Esophagus squamous epithelium (tissue), 5 donors: ENCODE results near the gene RPL13A. TPM values are rescaled to one million over a fixed set of nuclear protein-coding genes. Genes with fewer than 3 reads are reported as not detected.
A peak's percentile ranks its signal among the peaks of the same experiment; 100 is the strongest.

Source experiments
- DNase-seq: peaks from one replicate; lab custom pipeline; 2025; lab: John Stamatoyannopoulos, UW
- H3K27ac ChIP-seq, 4 donors: fragments of 200-600 bp; sonication (generic); one replicate each; pipeline ENCODE4 v1.5.1; 2016 to 2019; ENCODE audit warnings: mild to moderate bottlenecking in 1 of 4
- H3K27me3 ChIP-seq, 4 donors: fragments of 200-600 bp; sonication (generic); 1 replicate in 3 of 4; 2 replicates in 1 of 4; pipeline versions ENCODE4 v1.5.1 to v1.6.0; 2017 to 2021; ENCODE audit warnings: antibody characterized with exemption in 1 of 4
- H3K36me3 ChIP-seq, 3 donors: fragments of 200-600 bp; sonication (generic); one replicate each; pipeline ENCODE4 v1.5.1; 2016 to 2019
- H3K4me1 ChIP-seq, 3 donors: fragments of 200-600 bp; sonication (generic); one replicate each; pipeline ENCODE4 v1.5.1; 2017 to 2019
- H3K4me3 ChIP-seq, 4 donors: fragments of 200-600 bp; sonication (generic); 1 replicate in 3 of 4; 2 replicates in 1 of 4; pipeline ENCODE4 v1.5.1; 2016 to 2019; ENCODE audit warnings: mild to moderate bottlenecking in 2 of 4, moderate library complexity in 1 of 4
- H3K9me3 ChIP-seq, 3 donors: fragments of 200-600 bp; sonication (generic); one replicate each; pipeline ENCODE4 v1.5.1; 2016 to 2019
- CTCF ChIP-seq, 6 experiments: fragments of 450-650 bp in 4 of 6; fragments of 200-600 bp in 2 of 6; sonication (generic) in 2 of 6; IDR thresholded peaks; one replicate each; pipeline ENCODE4 v1.5.1; 2016 to 2019; ENCODE audit warnings: antibody characterized with exemption in 6 of 6, mild to moderate bottlenecking in 4 of 6, moderate library complexity in 4 of 6
- POLR2A ChIP-seq, 4 donors: fragments of 450-650 bp; IDR thresholded peaks; one replicate each; pipeline ENCODE4 v1.6.1; 2017; ENCODE audit warnings: antibody characterized with exemption in 4 of 4, mild to moderate bottlenecking in 4 of 4, moderate library complexity in 3 of 4
- WGBS, 2 donors: methylation state at CpG; one replicate each; pipeline ENCODE4 v1.1.5; 2018; 5-methylcytosine and 5-hydroxymethylcytosine counted together
- intact Hi-C: fragments of 100-400 bp; cut with DNase I; formaldehyde crosslinking; loops from one replicate; pipeline ENCODE4 v1.15.0; 2022
- total RNA-seq, 4 donors: library from RNA; depleted of rRNA; stranded (reverse); fragments of >200 nt; gene quantifications; one replicate each; pipeline ENCODE4 v1.1.0, GENCODE V29; 2016
- donor health status: DM: yes; HTN: yes; CAD: no.

The RPL13A gene
- total RNA-seq, 4 donors from 2014 or later, result 1,642 to 4,119 (median 2,165) TPM

DNA sequence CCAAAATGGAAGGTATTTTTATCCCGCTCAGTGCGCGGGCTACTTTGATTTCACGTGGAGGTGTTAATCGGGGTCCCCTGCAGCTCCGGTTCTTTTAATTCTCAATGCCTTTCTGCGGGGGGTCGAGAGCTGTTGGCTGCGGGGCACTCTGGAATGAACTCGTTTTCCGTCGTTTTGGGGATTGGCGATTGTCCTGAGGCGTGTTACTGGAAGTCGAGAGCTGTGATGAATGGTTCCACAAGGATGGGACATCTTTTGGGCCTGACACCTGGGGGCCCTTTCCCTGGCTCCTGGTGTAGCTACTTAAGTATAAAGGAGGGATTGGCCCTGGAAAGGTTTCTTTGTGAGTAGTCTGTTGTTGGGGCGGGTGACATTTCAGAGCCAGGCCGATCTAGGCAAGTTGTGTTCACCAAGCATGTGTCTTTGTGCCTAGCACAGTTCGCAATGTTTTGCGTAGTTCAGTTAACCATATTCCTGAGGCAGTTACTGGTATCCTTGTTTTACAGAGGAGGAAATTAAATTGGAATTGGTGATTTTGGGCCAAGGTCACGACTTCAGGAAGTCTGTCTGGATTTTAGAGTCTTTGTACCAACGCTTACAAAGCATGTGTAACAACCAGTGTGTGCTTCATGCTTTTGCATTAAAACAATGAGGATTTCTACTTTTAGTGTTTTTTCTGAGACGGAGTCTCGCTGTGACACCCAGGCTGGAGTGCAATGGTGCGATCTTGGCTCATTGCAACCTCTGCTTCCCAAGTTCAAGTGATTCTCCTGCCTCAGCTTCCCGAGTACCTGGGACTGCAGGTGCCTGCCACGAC is 846 bp downstream of the RPL13A start:
- DNase-seq, result no peak
- no peak for TF ChIP-seq POLR2A (IDR thresholded peaks at IDR 0.05)
- no peak for TF ChIP-seq CTCF (IDR thresholded peaks at IDR 0.05)
- no peaks in the 10 kb centered on the region for H3K9me3 ChIP-seq
- H3K27me3 ChIP-seq, result no peaks in the 10 kb centered on the region
- H3K27ac ChIP-seq, result peak overlapping the region; percentile 80 to 98 (median 94)
- 0 to 3% methylated on average over 18 of the region's 26 CpGs for WGBS, 2 donors
- peak overlapping the region; percentile 51 to 99 (median 86) for H3K4me3 ChIP-seq
- intact Hi-C loops, result no loop called here
- H3K36me3 ChIP-seq, result peaks cover 16 to 50% (median 31%) of the 10 kb centered on the region in 3 donors
- H3K4me1 ChIP-seq, result peaks cover 8 to 41% (median 27%) of the 10 kb centered on the region in 3 donors

GRCh38 chr19:49488863-49489537 is 1.6 kb downstream of the RPL13A start:
- intact Hi-C loops, result no loop called here
- no peak for DNase-seq
- Histone ChIP-seq H3K27ac (peak overlapping the region; percentile 80 to 98 (median 94)), H3K27me3 (no peaks in the 10 kb centered on the region), H3K4me1 (peaks cover 8 to 41% (median 27%) of the 10 kb centered on the region in 3 donors), H3K4me3 (peak overlapping the region; percentile 51 to 99 (median 86)), H3K36me3 (peaks cover 16 to 50% (median 31%) of the 10 kb centered on the region in 3 donors), H3K9me3 (no peaks in the 10 kb centered on the region)
- TF ChIP-seq POLR2A (IDR thresholded peaks at IDR 0.05) (no peak), CTCF (IDR thresholded peaks at IDR 0.05) (no peak)
- 9 to 15% methylated on average over 14 to 15 of the region's 15 CpGs for WGBS, 2 donors

- Histone ChIP-seq H3K27me3 (no peaks in the 10 kb centered on the region), H3K9me3 (no peaks in the 10 kb centered on the region), H3K36me3 (peaks cover 16 to 50% (median 31%) of the 10 kb centered on the region in 3 donors), H3K4me1 (peaks cover 8 to 41% (median 27%) of the 10 kb centered on the region in 3 donors), H3K4me3 (peak overlapping the region; percentile 51 to 99 (median 86)), H3K27ac (peak overlapping the region; percentile 80 to 98 (median 94))
- 47 to 53% methylated on average over 8 to 13 of the region's 15 CpGs for WGBS, 2 donors
- no peak for DNase-seq
- intact Hi-C loops, result no loop called here
- TF ChIP-seq POLR2A (IDR thresholded peaks at IDR 0.05) (no peak), CTCF (IDR thresholded peaks at IDR 0.05) (peak in 1 of 6 experiments; percentile 26)
Measured at GRCh38 chr19:49489601-49490167, 2.3 kb downstream of the RPL13A start.

- WGBS, 2 donors, result 50 to 82% methylated on average over 1 to 19 of the region's 27 CpGs
- H3K27me3 ChIP-seq, result no peaks in the 10 kb centered on the region
- H3K4me1 ChIP-seq, result peaks cover 9 to 47% (median 29%) of the 10 kb centered on the region in 3 donors
- intact Hi-C loops, result no loop called here
- H3K9me3 ChIP-seq, result no peaks in the 10 kb centered on the region
- H3K4me3 ChIP-seq, result peak overlapping the region in 2 of 4 donors; percentile 83 to 90
- no peak for TF ChIP-seq POLR2A (IDR thresholded peaks at IDR 0.05)
- no peak for TF ChIP-seq CTCF (IDR thresholded peaks at IDR 0.05)
- H3K36me3 ChIP-seq, result peaks cover 16 to 50% (median 31%) of the 10 kb centered on the region in 3 donors
- peak overlapping the region in 3 of 4 donors; percentile 93 to 98 (median 96) for H3K27ac ChIP-seq
- DNase-seq, result no peak
Measured at GRCh38 chr19:49490287-49491029, 3.0 kb downstream of the RPL13A start.
